Suppressor macrophage (primary cell): Measurements from ENCODE around the gene ERO1B.
"Not testable (repeated sequence)": the region's sequence is repeated elsewhere in the genome, so short reads cannot be mapped to it uniquely, and the experiment has no call there.

ENCODE experiments used
- DNase-seq, 4 experiments: peaks; one replicate each; pipeline ENCODE4 v3.0.0-alpha.2; 2020 to 2022

The ERO1B gene

DNA sequence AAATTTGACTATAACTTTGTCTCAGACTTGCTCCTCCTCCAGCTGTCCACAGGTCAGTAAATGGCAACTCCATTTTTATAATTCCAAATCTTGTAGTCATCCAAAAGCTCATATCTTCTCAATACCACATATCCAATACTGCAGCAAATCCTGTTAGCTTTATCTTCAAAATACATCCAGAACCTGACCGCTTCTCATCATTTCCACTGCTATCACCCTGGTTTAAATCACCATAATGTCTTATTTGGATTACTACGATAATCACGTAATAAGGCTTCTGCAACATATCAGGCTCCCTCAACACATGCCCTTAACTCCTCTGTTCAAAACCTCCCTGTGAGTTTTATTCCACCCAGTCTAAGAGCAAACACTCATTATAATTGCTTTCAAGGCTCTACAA is 34.5 kb downstream of the ERO1B start:
- no peak for DNase-seq

DNA sequence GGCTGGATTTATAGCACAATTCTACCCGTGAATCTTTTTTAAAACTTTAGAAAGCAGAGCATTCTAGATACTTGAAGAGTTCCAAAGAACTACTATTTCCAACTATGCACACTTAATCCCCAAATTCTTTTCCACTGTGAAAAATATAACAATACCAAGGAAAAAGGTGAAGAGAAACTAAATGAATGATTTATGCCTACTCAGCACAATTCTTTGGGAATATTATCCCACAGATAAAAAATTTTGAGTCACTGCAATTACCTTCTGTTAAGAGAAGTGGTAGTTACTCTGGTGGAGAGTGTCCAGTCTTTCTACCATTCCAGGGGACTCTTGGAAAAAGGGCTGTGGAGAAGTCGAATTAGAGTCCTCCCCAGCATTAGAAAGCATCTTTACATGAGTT is 39.2 kb downstream of the ERO1B start:
- no peak for DNase-seq

DNA sequence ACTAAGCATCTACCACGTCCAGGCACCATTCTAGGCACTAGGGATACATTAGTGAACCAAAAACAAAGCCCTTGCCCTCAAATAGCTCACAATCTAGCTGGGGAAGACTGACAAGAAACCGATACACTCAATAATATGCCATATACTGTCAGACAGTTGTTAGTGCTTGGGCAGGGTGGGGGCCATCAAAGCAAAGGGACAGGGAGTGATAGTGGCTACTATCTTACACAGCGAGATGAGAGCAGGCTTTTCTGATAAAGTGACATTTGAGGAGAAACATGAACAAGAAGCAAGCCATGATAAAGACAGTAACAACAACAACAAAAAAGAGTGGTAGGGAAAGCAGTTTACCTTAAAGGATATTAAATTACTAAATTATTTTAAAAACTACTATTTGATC is 41.1 kb downstream of the ERO1B start:
- DNase-seq: no peak

- no peak for DNase-seq
Observed at GRCh38 chr1:236239092-236239585, 42.6 kb downstream of the ERO1B start.

GRCh38 chr1:236235116-236235515 is 46.6 kb downstream of the ERO1B start:
- no peak for DNase-seq

GRCh38 chr1:236228411-236228810 is 53.3 kb downstream of the ERO1B start:
- peak; percentile 23 to 77 (median 54) for DNase-seq

DNA sequence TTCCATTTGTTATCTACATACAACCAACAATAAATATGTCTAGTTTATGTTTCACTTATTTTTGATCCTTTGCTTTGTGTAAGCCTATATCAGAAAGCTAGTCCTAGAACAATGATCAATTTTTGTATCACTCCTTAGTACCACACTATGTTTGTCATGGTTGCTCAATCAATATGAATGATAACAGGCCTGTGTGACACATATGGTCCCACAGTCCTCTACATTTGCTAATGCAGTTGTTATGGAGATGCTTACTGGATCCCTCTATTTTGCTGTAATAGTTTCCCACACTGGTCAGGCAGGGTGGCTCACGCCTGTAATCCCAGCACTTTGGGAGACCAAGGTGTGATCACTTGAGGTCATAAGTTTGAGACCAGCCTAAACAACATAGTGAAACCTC is 59.1 kb downstream of the ERO1B start:
- DNase-seq: no peak

DNA sequence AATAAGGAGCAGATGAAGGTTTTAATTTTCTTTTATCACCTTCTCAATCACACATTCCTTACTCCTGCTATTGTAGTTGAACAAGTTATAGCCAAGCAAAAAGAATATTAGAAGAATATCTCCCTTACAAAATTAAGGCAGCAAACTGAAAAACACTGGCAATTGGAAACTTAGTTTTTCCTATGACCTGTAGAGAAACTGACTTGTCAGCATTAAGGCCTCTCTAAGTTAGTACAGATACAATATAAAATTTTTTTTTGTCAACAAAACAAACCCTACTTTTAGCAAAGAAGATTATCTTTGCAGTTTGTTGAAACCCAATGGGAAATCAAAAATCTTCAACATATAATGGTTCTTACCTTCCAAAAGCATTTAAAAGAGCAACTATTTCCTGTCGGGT is 61.3 kb downstream of the ERO1B start:
- no peak for DNase-seq

DNA sequence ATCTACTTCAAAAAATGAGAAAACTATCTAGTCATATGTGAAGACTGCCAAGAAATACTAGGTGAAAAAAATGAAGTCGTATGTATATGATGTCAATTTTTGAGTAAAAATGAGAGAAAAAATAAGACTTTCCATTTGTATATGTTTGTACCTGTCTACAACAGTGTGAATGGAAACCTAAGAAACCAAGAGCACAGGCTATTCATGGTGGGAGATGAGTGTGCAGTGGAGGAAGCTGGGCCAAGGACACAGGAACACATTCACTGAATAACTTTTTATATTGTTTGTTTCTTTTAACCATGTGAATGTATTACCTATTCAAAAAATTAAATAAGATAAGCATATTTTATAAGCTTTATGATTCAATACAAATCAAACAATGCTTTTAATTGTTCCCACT is 67.0 kb downstream of the ERO1B start:
- DNase-seq: no peak

DNA sequence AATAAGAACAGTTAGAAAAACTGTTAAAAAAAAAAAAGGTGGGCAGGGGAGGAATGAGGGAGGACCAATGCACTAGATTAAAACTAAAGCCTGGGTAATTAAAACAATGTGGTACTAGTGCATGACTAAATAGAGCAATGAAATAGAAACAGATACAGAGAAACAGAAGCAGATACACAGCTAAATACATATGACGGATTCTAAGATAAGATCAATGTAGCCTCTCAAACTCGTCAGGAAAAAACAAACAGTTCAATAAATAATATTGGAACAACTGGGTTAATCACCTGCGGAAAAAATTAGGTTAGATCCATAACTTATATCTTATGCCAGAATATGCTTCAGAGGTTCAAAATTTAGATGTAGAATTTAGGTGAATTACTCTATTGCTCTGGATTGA is 68.2 kb downstream of the ERO1B start:
- DNase-seq: no peak

GRCh38 chr1:236211815-236212214 is 69.9 kb downstream of the ERO1B start:
- no peak for DNase-seq

DNA sequence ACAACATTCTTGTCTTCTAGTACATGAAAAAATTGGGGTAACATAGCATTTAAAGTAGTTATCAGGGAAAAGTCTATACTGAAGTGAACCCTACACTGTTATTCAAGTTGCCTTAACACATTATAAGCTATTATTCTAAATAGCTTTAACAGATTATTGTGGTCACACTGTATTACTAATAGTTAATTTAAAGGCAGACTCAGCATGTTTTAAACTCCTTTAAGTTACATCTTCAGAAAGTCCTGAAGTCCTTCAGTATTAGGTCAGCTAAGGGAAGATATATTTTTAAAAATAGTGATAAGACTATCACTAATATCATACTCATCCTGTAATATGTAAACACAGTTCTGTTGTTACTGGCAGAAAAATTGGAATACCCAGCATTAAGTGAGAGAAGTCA is 72.0 kb downstream of the ERO1B start:
- DNase-seq: no peak

DNA sequence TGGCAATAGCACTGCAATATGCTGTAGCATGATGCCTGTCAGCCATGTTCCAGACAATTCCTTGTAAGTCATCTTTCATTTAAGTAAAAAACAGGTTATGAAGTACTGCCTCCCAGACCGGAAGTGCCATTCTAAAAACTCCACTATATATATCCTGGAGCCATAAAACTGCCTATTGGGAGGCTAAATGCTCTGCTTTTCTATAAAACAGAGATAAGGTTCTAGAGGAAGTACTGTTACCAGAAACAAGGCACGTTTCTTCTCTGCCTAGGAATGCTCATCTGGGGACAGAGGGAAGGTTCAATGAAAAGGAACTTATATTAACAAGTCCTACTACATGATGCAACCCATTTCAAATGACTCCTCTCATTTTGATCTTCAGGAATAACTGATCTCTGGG is 72.6 kb downstream of the ERO1B start:
- no peak for DNase-seq

GRCh38 chr1:236207569-236207968 is 74.2 kb downstream of the ERO1B start:
- no peak for DNase-seq

DNA sequence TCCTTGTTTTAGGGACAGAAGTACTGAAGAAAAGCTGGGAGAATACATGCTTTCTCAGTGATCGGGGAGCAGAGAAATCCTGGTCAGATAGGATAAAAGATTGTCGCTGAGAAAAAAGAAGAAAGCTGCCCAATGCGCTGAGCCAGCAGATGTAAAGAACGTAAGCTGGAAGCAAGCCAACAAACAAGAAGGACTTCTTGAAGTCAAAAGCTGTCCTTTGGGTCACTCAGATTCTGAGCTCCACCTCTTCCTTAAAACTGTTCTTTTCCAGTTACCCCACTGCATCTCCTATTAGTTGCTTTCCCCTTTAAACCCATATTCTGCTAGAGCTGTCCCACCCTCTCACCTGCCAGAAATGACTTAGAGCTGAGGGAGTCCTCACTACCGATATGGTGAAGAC is 74.6 kb downstream of the ERO1B start:
- peak; percentile 46 to 90 (median 68) for DNase-seq

- DNase-seq: peak; percentile 87 to 94 (median 92)
Observed at GRCh38 chr1:236206548-236206947, 75.2 kb downstream of the ERO1B start.

- DNase-seq: no peak
Observed at GRCh38 chr1:236204656-236205055, 77.1 kb downstream of the ERO1B start.

DNA sequence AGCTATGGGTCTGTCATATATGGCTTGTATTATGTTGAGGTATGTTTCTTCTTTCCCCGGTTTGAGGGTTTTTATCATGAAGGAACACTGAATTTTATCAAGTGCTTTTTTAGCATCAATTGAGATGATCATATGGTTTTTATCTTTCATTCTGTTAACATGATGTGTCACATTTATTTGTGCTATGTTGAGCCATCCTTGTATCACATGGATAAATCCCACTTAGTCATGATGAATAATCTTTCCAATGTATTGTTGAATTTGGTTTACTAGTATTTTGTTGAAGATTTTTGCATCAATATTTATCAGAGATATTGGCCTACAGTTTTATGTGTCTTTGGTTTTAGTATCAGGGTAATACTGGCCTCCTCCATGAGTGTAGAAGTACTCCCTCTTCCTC is 77.7 kb downstream of the ERO1B start:
- peak in 1 of 4 experiments; percentile 32 for DNase-seq

GRCh38 chr1:236201786-236202185 is 80.0 kb downstream of the ERO1B start:
- peak; percentile 35 to 64 (median 56) for DNase-seq

- no peak for DNase-seq
Observed at GRCh38 chr1:236200925-236201324, 80.8 kb downstream of the ERO1B start.

- no peak for DNase-seq
Observed at GRCh38 chr1:236193184-236193583, 88.6 kb downstream of the ERO1B start.

DNA sequence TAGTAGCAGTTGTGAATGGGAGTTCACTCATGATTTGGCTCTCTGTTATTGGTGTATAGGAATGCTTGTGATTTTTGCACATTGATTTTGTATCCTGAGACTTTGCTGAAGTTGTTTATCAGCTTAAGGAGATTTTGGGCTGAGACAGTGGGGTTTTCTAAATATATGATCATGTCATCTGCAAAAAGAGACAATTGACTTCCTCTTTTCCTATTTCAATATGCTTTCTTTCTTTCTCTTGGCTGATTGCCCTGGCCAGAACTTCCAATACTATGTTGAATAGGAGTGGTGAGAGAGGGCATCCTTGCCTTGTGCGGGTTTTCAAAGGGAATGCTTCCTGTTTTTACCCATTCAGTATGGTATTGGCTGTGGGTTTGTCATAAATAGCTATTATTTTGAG is 93.7 kb downstream of the ERO1B start:
- DNase-seq: peak in 2 of 4 experiments; percentile 13 to 19

- not testable (repeated sequence) for DNase-seq
Observed at GRCh38 chr1:236186471-236186870, 95.3 kb downstream of the ERO1B start.

DNA sequence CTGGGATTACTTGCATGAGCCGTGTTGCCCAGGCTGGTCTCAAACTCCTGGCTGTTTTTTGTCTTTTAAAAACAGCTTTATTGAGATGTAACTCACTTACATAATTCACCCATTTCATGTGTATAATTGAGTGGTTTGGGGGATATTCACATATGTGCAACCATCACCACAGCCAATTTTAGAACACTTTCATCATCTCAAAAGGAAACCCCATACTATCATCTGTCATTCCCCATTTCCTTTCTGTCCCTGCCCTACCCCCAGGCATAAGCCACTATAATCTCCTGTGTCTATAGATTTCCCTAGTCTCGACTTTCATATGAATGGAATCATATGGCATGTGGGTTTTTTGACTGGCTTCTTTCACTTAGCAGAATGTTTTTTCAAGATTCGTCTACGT is 96.1 kb downstream of the ERO1B start:
- DNase-seq: no peak

DNA sequence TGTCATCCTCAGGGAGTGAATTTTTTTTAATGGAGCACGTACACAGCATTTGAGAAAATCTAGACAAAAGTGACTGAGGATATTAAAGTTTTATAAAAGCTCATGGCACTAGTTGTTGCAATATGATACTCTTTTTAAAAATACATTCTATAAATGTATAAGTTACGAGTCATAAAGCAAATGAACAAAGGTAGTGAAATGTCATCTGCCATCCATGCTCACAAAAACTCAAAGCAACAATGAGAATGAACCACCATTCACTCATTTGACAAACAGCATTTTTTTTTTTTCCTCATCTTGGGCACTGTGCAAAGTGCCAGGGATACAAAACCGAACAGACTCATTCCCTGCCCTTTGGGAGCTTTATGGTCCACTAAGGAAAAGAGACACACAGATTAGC is 100.7 kb downstream of the ERO1B start:
- no peak for DNase-seq

DNA sequence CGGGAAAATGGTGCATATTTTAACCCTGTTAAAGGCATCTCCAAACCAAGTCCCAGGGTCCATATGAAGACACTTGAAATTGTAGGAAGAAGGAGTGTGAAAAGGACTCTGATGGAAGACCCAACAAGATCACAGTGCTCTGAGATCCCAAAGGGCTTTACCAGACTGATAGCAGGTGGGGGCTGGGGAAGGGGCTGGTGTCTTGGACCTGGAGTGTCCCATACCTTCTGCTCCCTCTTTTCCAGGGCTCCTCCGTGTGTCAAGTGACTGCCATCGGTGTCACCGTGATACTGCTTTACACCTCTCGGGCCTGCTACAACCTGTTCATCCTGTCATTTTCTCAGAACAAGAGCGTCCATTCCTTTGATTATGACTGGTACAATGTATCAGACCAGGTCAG is 102.1 kb downstream of the ERO1B start:
- no peak for DNase-seq
